GM12891 (cell line): Measurements from ENCODE around the gene TGFBR3.

Source experiments
- POLR2A ChIP-seq: IDR thresholded peaks from 2 replicates; pipeline ENCODE4 v1.6.1; 2011; ENCODE audit warnings: low read depth, low read length, control low read depth
- POLR2AphosphoS5 ChIP-seq: IDR thresholded peaks from 2 replicates; pipeline ENCODE4 v1.6.1; 2011; ENCODE audit warnings: low read depth, low read length, control low read depth
- TAF1 ChIP-seq: IDR thresholded peaks from 2 replicates; pipeline ENCODE4 v1.6.1; 2011; ENCODE audit warnings: low read depth, low read length, control low read depth

- TF ChIP-seq POLR2A, result no peak
- TF ChIP-seq TAF1, result no peak
- no peak for TF ChIP-seq POLR2AphosphoS5
These were observed 108.2 kb downstream of the TGFBR3 start for GRCh38 chr1:91777630-91778300.
